T-helper 1 cell (primary cell): ENCODE measurements around the gene AFF4.

Experiments used
- DNase-seq, 5 donors: peaks; one replicate each; pipeline ENCODE4 v3.0.0-alpha.2; 2012 to 2020

AFF4 gene

GRCh38 chr5:132850066-132850465 lies 113.4 kb downstream of the AFF4 start:
- DNase-seq, result no peak

GRCh38 chr5:132849347-132849746 lies 114.1 kb downstream of the AFF4 start:
- DNase-seq, result no peak

GRCh38 chr5:132848270-132848669 lies 115.2 kb downstream of the AFF4 start:
- DNase-seq, result no peak

GRCh38 chr5:132841305-132841704 lies 122.1 kb downstream of the AFF4 start:
- DNase-seq, result no peak

GRCh38 chr5:132840896-132841295 lies 122.5 kb downstream of the AFF4 start:
- DNase-seq, result no peak

- no peak for DNase-seq
These were observed 123.1 kb downstream of the AFF4 start for GRCh38 chr5:132840313-132840712.

GRCh38 chr5:132839426-132840301 lies 123.8 kb downstream of the AFF4 start:
- no peak for DNase-seq

GRCh38 chr5:132838516-132839282 lies 124.7 kb downstream of the AFF4 start:
- DNase-seq, result no peak

- no peak for DNase-seq
These were observed 125.6 kb downstream of the AFF4 start for GRCh38 chr5:132837868-132838267.

- no peak for DNase-seq
These were observed 126.6 kb downstream of the AFF4 start for GRCh38 chr5:132836852-132837251.

- no peak for DNase-seq
These were observed 129.4 kb downstream of the AFF4 start for GRCh38 chr5:132834057-132834456.

- DNase-seq, result no peak
These were observed 130.8 kb downstream of the AFF4 start for GRCh38 chr5:132832612-132833011.

- no peak for DNase-seq
These were observed 132.2 kb downstream of the AFF4 start for GRCh38 chr5:132831095-132831860.

- no peak for DNase-seq
These were observed 132.9 kb downstream of the AFF4 start, which contains the start of gene SHROOM1 for GRCh38 chr5:132830436-132831094. SHROOM1 (minus strand) TSS chr5:132830647; CDS start chr5:132826140, 4,507 bp downstream.

- DNase-seq, result peak; percentile 42 to 71 (median 62)
These were observed 133.5 kb downstream of the AFF4 start for GRCh38 chr5:132829742-132830435.

GRCh38 chr5:132828846-132829494 lies 134.5 kb downstream of the AFF4 start:
- no peak for DNase-seq

GRCh38 chr5:132827943-132828673 lies 135.3 kb downstream of the AFF4 start:
- DNase-seq, result no peak

- no peak for DNase-seq
These were observed 136.9 kb downstream of the AFF4 start for GRCh38 chr5:132826424-132827082.

- no peak for DNase-seq
These were observed 137.5 kb downstream of the AFF4 start for GRCh38 chr5:132825834-132826391.
